Vagina (tissue), 2 donors: ENCODE data around the gene INSR. TPM values are rescaled to one million over a fixed set of nuclear protein-coding genes. Genes with fewer than 3 reads are reported as not detected.

Experiments used
- DNase-seq, 2 donors: peaks; one replicate each; pipeline ENCODE4 v3.0.0-alpha.2; 2017; ENCODE audit errors: extremely low spot score in 2 of 2
- H3K27ac ChIP-seq: fragments of 200-600 bp; sonication (generic); one replicate; pipeline ENCODE4 v1.5.1; 2019
- H3K27me3 ChIP-seq: fragments of 200-600 bp; sonication (generic); one replicate; pipeline ENCODE4 v1.5.1; 2019
- H3K36me3 ChIP-seq, 2 donors: fragments of 200-600 bp; sonication (generic); one replicate each; pipeline ENCODE4 v1.5.1; 2017 to 2019
- H3K4me1 ChIP-seq: fragments of 200-600 bp; sonication (generic); one replicate; pipeline ENCODE4 v1.5.1; 2019
- H3K4me3 ChIP-seq, 2 donors: fragments of 200-600 bp; sonication (generic); 1 replicate in 1 of 2; 2 replicates in 1 of 2; pipeline ENCODE4 v1.5.1; 2016 to 2019
- H3K9me3 ChIP-seq: fragments of 200-600 bp; sonication (generic); one replicate; pipeline ENCODE4 v1.5.1; 2019
- CTCF ChIP-seq, 3 experiments: fragments of 450-650 bp in 2 of 3; fragments of 200-600 bp in 1 of 3; sonication (generic) in 1 of 3; IDR thresholded peaks; one replicate each; pipeline ENCODE4 v1.5.1; 2017 to 2019; ENCODE audit warnings: antibody characterized with exemption in 3 of 3, mild to moderate bottlenecking in 2 of 3, moderate library complexity in 2 of 3
- POLR2A ChIP-seq, 2 donors: fragments of 450-650 bp; IDR thresholded peaks; one replicate each; pipeline ENCODE4 v1.6.1; 2017; ENCODE audit warnings: antibody characterized with exemption in 2 of 2, mild to moderate bottlenecking in 2 of 2, moderate library complexity in 2 of 2
- POLR2AphosphoS5 ChIP-seq, 2 donors: sonication (generic); formaldehyde crosslinking; IDR thresholded peaks; one replicate each; pipeline ENCODE4 v1.9.0; 2017; ENCODE audit warnings: antibody characterized with exemption in 2 of 2, mild to moderate bottlenecking in 2 of 2, low read depth in 1 of 2; ENCODE audit not compliant: insufficient read depth in 1 of 2
- intact Hi-C: fragments of 100-400 bp; cut with DNase I; formaldehyde crosslinking; loops from one replicate; pipeline ENCODE4 v1.15.1; 2023
- total RNA-seq: library from RNA; depleted of rRNA; stranded (reverse); fragments of >200 nt; gene quantifications from one replicate; pipeline ENCODE4 v1.2.3, GENCODE V29; 2016

The INSR gene
- total RNA-seq, 1 donor from 2014 or later, result 86.7 TPM

GRCh38 chr19:7099597-7099921 is 194.7 kb downstream of the INSR start:
- no peak for DNase-seq
- peak overlapping the region; percentile 96 for H3K27ac ChIP-seq
- H3K4me1 ChIP-seq, result no peaks in the 10 kb centered on the region
- H3K36me3 ChIP-seq, result no peaks in the 10 kb centered on the region
- intact Hi-C loops, result loop anchor here (10.0 kb wide), 1 partner anchor 585 kb away; the partner anchor contains the start of gene TRAPPC5
- no peaks in the 10 kb centered on the region for H3K27me3 ChIP-seq
- TF ChIP-seq CTCF (IDR thresholded peaks at IDR 0.05) (no peak), POLR2AphosphoS5 (IDR thresholded peaks at IDR 0.05; ENCODE audit: insufficient read depth in 1 of 2, low read depth in 1 of 2) (no peak), POLR2A (IDR thresholded peaks at IDR 0.05) (no peak)
- H3K9me3 ChIP-seq, result no peaks in the 10 kb centered on the region
- H3K4me3 ChIP-seq, result peak overlapping the region; percentile 64 to 68

GRCh38 chr19:7098701-7099596 is 195.3 kb downstream of the INSR start:
- intact Hi-C loops, result loop anchor here (10.0 kb wide), 1 partner anchor 586 kb away; the partner anchor contains the start of gene TRAPPC5
- Histone ChIP-seq H3K4me3 (peak overlapping the region; percentile 64 to 68), H3K27ac (peak overlapping the region; percentile 96)

GRCh38 chr19:7098096-7098495 is 196.1 kb downstream of the INSR start:
- H3K36me3 ChIP-seq, result no peaks in the 10 kb centered on the region
- H3K9me3 ChIP-seq, result no peaks in the 10 kb centered on the region
- no peak for DNase-seq
- H3K27ac ChIP-seq, result peak overlapping the region; percentile 96
- TF ChIP-seq POLR2A (IDR thresholded peaks at IDR 0.05) (no peak), CTCF (IDR thresholded peaks at IDR 0.05) (no peak), POLR2AphosphoS5 (IDR thresholded peaks at IDR 0.05; ENCODE audit: insufficient read depth in 1 of 2, low read depth in 1 of 2) (no peak)
- H3K27me3 ChIP-seq, result no peaks in the 10 kb centered on the region
- peak overlapping the region; percentile 64 to 68 for H3K4me3 ChIP-seq
- H3K4me1 ChIP-seq, result no peaks in the 10 kb centered on the region
- intact Hi-C loops, result loop anchor here (10.0 kb wide), 1 partner anchor 587 kb away; the partner anchor contains the start of gene TRAPPC5

More at GRCh38 chr19:7098701-7099596, 195.3 kb downstream of the INSR start:
- TF ChIP-seq POLR2A (IDR thresholded peaks at IDR 0.05) (no peak), POLR2AphosphoS5 (IDR thresholded peaks at IDR 0.05; ENCODE audit: insufficient read depth in 1 of 2, low read depth in 1 of 2) (peak; percentile 74 to 75)
- Histone ChIP-seq H3K27me3 (no peaks in the 10 kb centered on the region), H3K4me1 (no peaks in the 10 kb centered on the region), H3K36me3 (no peaks in the 10 kb centered on the region), H3K9me3 (no peaks in the 10 kb centered on the region)
- DNase-seq, result peak in 1 of 2 donors; percentile 91

GRCh38 chr19:7088999-7089398 is 205.2 kb downstream of the INSR start:
- no peak overlapping the region for H3K4me3 ChIP-seq

GRCh38 chr19:7083076-7083956 is 210.9 kb downstream of the INSR start:
- intact Hi-C loops, result no loop called here

More at GRCh38 chr19:7088999-7089398, 205.2 kb downstream of the INSR start:
- H3K36me3 ChIP-seq, result peaks cover 0 to 14% of the 10 kb centered on the region in 2 donors
- no peaks in the 10 kb centered on the region for H3K27me3 ChIP-seq
- peaks cover 43% of the 10 kb centered on the region for H3K9me3 ChIP-seq
- H3K4me1 ChIP-seq, result no peaks in the 10 kb centered on the region
- DNase-seq, result no peak
- intact Hi-C loops, result no loop called here
- H3K27ac ChIP-seq, result no peak overlapping the region
- TF ChIP-seq POLR2AphosphoS5 (IDR thresholded peaks at IDR 0.05; ENCODE audit: insufficient read depth in 1 of 2, low read depth in 1 of 2) (no peak), POLR2A (IDR thresholded peaks at IDR 0.05) (no peak)

More at GRCh38 chr19:7083076-7083956, 210.9 kb downstream of the INSR start:
- no peaks in the 10 kb centered on the region for H3K27me3 ChIP-seq
- no peak for DNase-seq
- H3K4me1 ChIP-seq, result no peaks in the 10 kb centered on the region
- H3K36me3 ChIP-seq, result peaks cover 39 to 71% of the 10 kb centered on the region in 2 donors
- peaks cover 87% of the 10 kb centered on the region for H3K9me3 ChIP-seq
- H3K4me3 ChIP-seq, result peak overlapping the region in 1 of 2 donors; percentile 12
- H3K27ac ChIP-seq, result no peak overlapping the region
- TF ChIP-seq POLR2A (IDR thresholded peaks at IDR 0.05) (no peak), POLR2AphosphoS5 (IDR thresholded peaks at IDR 0.05; ENCODE audit: insufficient read depth in 1 of 2, low read depth in 1 of 2) (no peak), CTCF (IDR thresholded peaks at IDR 0.05) (no peak)
